H1 (cell line): ENCODE data around the gene HIPK2. TPM values are rescaled to one million over a fixed set of nuclear protein-coding genes. Genes with fewer than 3 reads are reported as not detected.

Experiments used
- ATF3 ChIP-seq: IDR thresholded peaks from 2 replicates; pipeline ENCODE4 v1.6.1; 2011; ENCODE audit warnings: low read depth, mild to moderate bottlenecking, low read length; ENCODE audit not compliant: insufficient read depth
- BACH1 ChIP-seq: IDR thresholded peaks from 2 replicates; pipeline ENCODE4 v1.6.1; 2012; ENCODE audit warnings: low read length, improper control_type of control experiment
- CBX5 ChIP-seq: fragments of 300-800, 300-1000 bp; sonication (generic); IDR thresholded peaks from 2 replicates; pipeline ENCODE4 v1.7.1; 2016; ENCODE audit warnings: antibody characterized with exemption, low read length, low read depth
- CHD2 ChIP-seq: IDR thresholded peaks from 2 replicates; pipeline ENCODE4 v1.6.1; 2012; ENCODE audit warnings: low read length, improper control_type of control experiment
- CTCF ChIP-seq, 3 experiments: IDR thresholded peaks; 1 replicate in 2 of 3; 2 replicates in 1 of 3; pipeline versions ENCODE4 v1.5.1 to v1.6.1; 2011; ENCODE audit warnings: low read length in 3 of 3, mild to moderate bottlenecking in 3 of 3, inconsistent platforms in 2 of 3, low read depth in 1 of 3, moderate library complexity in 1 of 3; ENCODE audit not compliant: insufficient read depth in 1 of 3; ENCODE audit errors: control extremely low read depth in 1 of 3
- SIRT6 ChIP-seq: IDR thresholded peaks from one replicate; pipeline ENCODE4 v1.7.1; 2012; ENCODE audit warnings: low read length, inconsistent platforms
- polyA plus RNA-seq, 7 experiments: library from polyadenylated mRNA; depleted of rRNA in 3 of 7; stranded (reverse) in 5 of 7; unstranded in 2 of 7; fragments of >200 nt in 5 of 7; fragments of 200-250 nt in 2 of 7; gene quantifications; 1 replicate in 5 of 7; 2 replicates in 1 of 7; 4 replicates in 1 of 7; pipeline versions ENCODE4 v1.2.1 to v1.2.3, GENCODE V29; 2011 to 2013; ENCODE audit warnings: missing spikeins in 2 of 7, mixed read lengths in 2 of 7
- total RNA-seq: library from RNA; stranded (reverse); fragmentation: NEBNext Ultra II Directional; extraction: Animal tissue kit (Norgen Biotek cat#: 25700); gene quantifications from 2 replicates; pipeline ENCODE4 v1.2.1, GENCODE V29; 2021

The HIPK2 gene
- total and polyA plus RNA-seq, 2 of the 8 experiments (the other 6 are each of a cell fraction or from before 2014, with no cell fraction given), result 8.3 to 24.3 TPM

GRCh38 chr7:139568346-139568675 lies 209.5 kb downstream of the HIPK2 start (continued):
- TF ChIP-seq CTCF (IDR thresholded peaks at IDR 0.05; ENCODE audit: control extremely low read depth in 1 of 3, insufficient read depth in 1 of 3, low read depth in 1 of 3, low read length in 3 of 3) (no peak), CBX5 (no peak), BACH1 (no peak), ATF3 (no peak), SIRT6 (no peak), CHD2 (no peak)
- TF ChIP-seq, all 59 proteins: peak for 0
